Measurements from ENCODE around the gene EFNA2. TPM values are rescaled to one million over a fixed set of nuclear protein-coding genes. Genes with fewer than 3 reads are reported as not detected.

Gene EFNA2
- total RNA-seq, 2 donors from 2014 or later, result not detected

DNA sequence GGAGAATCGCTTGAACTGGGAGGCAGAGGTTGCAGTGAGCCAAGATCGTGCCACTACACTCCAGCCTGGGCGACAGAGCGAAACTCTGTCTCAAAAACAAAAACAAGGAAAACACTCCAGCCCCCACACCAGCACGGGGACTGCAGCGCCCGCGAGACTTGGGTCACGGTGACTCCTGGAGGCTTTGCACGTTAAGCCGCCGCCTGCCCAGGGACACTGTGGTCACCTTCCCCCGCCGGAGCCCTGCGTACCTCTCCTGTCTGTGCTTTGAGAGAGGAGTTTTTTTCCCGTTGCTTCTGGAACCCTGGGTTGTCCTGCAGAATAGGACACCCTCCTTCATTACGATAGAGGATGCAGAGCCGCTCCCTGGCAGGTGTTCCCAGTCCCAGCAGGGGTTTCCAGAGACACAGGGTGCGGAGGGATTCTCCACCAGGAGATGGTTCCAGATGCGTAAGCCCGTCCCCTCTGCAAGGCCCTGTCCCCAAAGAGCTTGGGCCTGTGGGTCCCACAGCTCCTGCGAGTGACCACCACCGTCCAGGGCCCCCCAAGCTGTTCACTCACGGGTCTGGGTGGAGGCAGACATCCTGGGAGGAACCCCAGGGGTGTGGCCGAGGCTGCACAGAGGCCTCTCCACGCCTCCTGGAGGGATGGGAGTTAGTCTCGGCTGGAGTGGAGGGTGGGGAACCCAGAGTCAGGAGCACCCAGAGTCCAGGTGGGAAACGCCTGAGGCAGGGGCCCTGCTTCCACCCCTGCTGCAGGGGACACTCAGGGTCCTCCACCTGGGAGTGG, 55.2 kb downstream of the EFNA2 start:
- Histone ChIP-seq H3K36me3 (no peaks in the 10 kb centered on the region), H3K27me3 (no peaks in the 10 kb centered on the region), H3K4me1 (no peaks in the 10 kb centered on the region), H3K9me3 (no peaks in the 10 kb centered on the region), H3K4me3 (no peak overlapping the region), H3K27ac (no peak overlapping the region)
- TF ChIP-seq, protein P1, sequence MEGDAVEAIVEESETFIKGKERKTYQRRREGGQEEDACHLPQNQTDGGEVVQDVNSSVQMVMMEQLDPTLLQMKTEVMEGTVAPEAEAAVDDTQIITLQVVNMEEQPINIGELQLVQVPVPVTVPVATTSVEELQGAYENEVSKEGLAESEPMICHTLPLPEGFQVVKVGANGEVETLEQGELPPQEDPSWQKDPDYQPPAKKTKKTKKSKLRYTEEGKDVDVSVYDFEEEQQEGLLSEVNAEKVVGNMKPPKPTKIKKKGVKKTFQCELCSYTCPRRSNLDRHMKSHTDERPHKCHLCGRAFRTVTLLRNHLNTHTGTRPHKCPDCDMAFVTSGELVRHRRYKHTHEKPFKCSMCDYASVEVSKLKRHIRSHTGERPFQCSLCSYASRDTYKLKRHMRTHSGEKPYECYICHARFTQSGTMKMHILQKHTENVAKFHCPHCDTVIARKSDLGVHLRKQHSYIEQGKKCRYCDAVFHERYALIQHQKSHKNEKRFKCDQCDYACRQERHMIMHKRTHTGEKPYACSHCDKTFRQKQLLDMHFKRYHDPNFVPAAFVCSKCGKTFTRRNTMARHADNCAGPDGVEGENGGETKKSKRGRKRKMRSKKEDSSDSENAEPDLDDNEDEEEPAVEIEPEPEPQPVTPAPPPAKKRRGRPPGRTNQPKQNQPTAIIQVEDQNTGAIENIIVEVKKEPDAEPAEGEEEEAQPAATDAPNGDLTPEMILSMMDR (IDR thresholded peaks at IDR 0.05), result no peak
- DNase-seq (ENCODE audit: low spot score), result no peak

DNA sequence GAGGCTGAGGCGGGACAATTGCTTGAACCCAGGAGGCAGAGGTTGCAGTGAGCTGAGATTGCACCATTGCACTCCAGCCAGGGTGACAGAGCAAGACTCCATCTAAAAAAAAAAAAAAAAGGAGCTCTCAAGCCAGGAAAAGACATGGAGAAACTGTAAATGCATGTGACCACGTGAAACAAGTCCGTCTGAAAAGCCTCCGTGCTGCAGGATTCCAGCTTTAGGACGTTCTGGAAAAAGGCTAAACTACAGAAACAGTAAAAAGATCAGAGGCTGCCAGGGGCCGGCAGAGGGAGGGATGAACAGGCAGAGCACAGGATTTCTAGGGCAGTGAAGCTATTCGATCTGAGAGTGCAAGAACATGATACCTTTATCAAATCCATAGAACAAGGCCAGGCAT, 57.4 kb downstream of the EFNA2 start:
- H3K9me3 ChIP-seq, result no peaks in the 10 kb centered on the region
- no peak overlapping the region for H3K27ac ChIP-seq
- no peak for DNase-seq (ENCODE audit: low spot score)
- H3K4me1 ChIP-seq, result no peaks in the 10 kb centered on the region
- H3K27me3 ChIP-seq, result no peaks in the 10 kb centered on the region
- no peaks in the 10 kb centered on the region for H3K36me3 ChIP-seq
- TF ChIP-seq, protein P1 (IDR thresholded peaks at IDR 0.05), result no peak
- H3K4me3 ChIP-seq, result no peak overlapping the region

DNA sequence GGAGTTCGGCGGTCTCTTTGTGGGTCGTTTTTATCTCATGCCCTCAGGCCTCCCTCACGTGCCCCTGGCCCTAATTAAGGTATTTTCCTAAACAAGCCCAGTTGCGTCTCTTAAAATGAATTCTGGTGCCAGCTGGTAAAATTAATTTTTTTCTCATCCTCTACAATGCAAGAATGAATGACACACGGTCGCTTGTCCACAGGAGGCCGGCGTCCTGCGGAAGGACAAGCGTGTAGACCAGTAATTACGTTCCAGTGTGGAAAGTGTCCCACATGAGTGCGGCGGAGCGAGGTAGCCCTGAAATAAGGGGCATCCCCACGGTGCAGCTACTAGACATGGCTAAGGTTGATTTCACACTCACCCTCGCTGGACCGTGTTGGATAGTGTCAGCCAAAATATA, 63.5 kb downstream of the EFNA2 start:
- Histone ChIP-seq H3K4me1 (peaks cover 0 to 3% of the 10 kb centered on the region in 2 donors), H3K9me3 (no peaks in the 10 kb centered on the region), H3K36me3 (no peaks in the 10 kb centered on the region), H3K27me3 (no peaks in the 10 kb centered on the region), H3K27ac (no peak overlapping the region), H3K4me3 (no peak overlapping the region)
- TF ChIP-seq, protein P1 (IDR thresholded peaks at IDR 0.05), result no peak
- no peak for DNase-seq (ENCODE audit: low spot score)

DNA sequence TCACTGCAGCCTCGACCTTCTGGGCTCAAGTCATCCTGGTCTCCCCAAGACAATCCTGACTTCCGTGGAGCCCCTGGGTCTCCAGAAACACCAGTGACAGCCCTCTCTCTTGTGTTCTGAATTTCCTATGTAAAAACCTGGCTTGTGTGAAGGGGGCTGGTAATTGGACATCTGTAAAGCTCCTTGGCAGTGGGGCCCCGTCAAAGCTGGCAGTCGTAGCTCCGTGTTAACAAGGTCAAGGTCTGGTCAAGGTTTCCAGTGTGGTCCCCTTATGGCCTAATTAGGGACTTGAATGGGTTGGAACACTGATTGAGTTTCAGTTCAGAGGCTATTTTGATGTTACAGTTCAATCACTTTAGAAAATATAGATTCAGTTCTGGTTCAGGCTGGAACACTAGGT, 65.2 kb downstream of the EFNA2 start:
- Histone ChIP-seq H3K4me3 (no peak overlapping the region), H3K9me3 (no peaks in the 10 kb centered on the region)

More for the DNA sequence above, 65.2 kb downstream of the EFNA2 start:
- no peak for DNase-seq (ENCODE audit: low spot score)
- TF ChIP-seq, protein P1 (IDR thresholded peaks at IDR 0.05), result no peak
- Histone ChIP-seq H3K27ac (no peak overlapping the region), H3K27me3 (no peaks in the 10 kb centered on the region), H3K4me1 (peaks cover 0 to 10% of the 10 kb centered on the region in 2 donors), H3K36me3 (no peaks in the 10 kb centered on the region)

Other genes with a start within 250 kb of the EFNA2 start
- 1 to 10 TPM; 4.8 to 5.9 TPM for gene ABCA7, start 245.8 kb upstream of the EFNA2 start, total RNA-seq
- gene ARHGAP45, start 218.7 kb upstream of the EFNA2 start, total RNA-seq, result 10 to 100 TPM in 1 of 2 donors, 1 to 10 TPM in 1; 5.2 to 12.8 TPM
- 100 to 1,000 TPM; 149 to 252 TPM for gene POLR2E, start 190.5 kb upstream of the EFNA2 start, total RNA-seq
- 100 to 1,000 TPM; 404 to 529 TPM for gene GPX4, start 181.9 kb upstream of the EFNA2 start, total RNA-seq
- 10 to 100 TPM; 14.7 to 17.7 TPM for gene SBNO2, start 111.6 kb upstream of the EFNA2 start, total RNA-seq
- gene STK11, start 80.1 kb upstream of the EFNA2 start, total RNA-seq, result 10 to 100 TPM; 62.0 to 64.7 TPM
- gene CBARP, start 47.9 kb upstream of the EFNA2 start, total RNA-seq, result 1 to 10 TPM; 2.4 to 2.6 TPM
- gene ATP5F1D, start 44.1 kb upstream of the EFNA2 start, total RNA-seq, result 100 to 1,000 TPM; 193 to 269 TPM
- 10 to 100 TPM; 42.1 to 42.2 TPM for gene MIDN, start 37.3 kb upstream of the EFNA2 start, total RNA-seq
- gene CIRBP, start 16.5 kb upstream of the EFNA2 start, total RNA-seq, result 100 to 1,000 TPM; 288 to 385 TPM
- gene FAM174C, start 10.3 kb upstream of the EFNA2 start, total RNA-seq, result 10 to 100 TPM; 28.9 to 29.8 TPM
- gene NDUFS7, start 98.0 kb downstream of the EFNA2 start, total RNA-seq, result 100 to 1,000 TPM; 234 to 326 TPM
- gene GAMT, start 115.7 kb downstream of the EFNA2 start, total RNA-seq, result 10 to 100 TPM; 45.8 to 92.5 TPM
- 10 to 100 TPM; 32.6 to 47.5 TPM for gene DAZAP1, start 121.7 kb downstream of the EFNA2 start, total RNA-seq
- 1,000 to 10,000 TPM; 1,712 to 2,156 TPM for gene RPS15, start 152.5 kb downstream of the EFNA2 start, total RNA-seq
- under 1 TPM; 0.04 to 0.35 TPM for gene APC2, start 164.2 kb downstream of the EFNA2 start, total RNA-seq
- gene C19orf25, start 193.3 kb downstream of the EFNA2 start, total RNA-seq, result 10 to 100 TPM; 19.1 to 22.3 TPM
- gene PCSK4, start 204.5 kb downstream of the EFNA2 start, total RNA-seq, result 1 to 10 TPM; 1.0 to 4.4 TPM
- 1 to 10 TPM; 1.3 to 2.3 TPM for gene REEP6, start 205.3 kb downstream of the EFNA2 start, total RNA-seq
- gene ADAMTSL5, start 227.1 kb downstream of the EFNA2 start, total RNA-seq, result 10 to 100 TPM; 14.5 to 27.2 TPM
- not detected for gene PLK5, start 238.2 kb downstream of the EFNA2 start, total RNA-seq

All from right atrium auricular region (tissue), 2 donors.